PFSK-1 (cell line): Measurements from ENCODE around the gene ZNF32.

ENCODE experiments used
- POLR2AphosphoS5 ChIP-seq: IDR thresholded peaks from 2 replicates; pipeline ENCODE4 v1.6.1; 2012; ENCODE audit warnings: low read depth, mild to moderate bottlenecking, control low read depth, low read length, moderate library complexity
- SIN3A ChIP-seq: IDR thresholded peaks from 2 replicates; pipeline ENCODE4 v1.6.1; 2012; ENCODE audit warnings: mild to moderate bottlenecking, low read length, moderate library complexity, borderline replicate concordance; ENCODE audit not compliant: insufficient read depth
- TF ChIP-seq, protein P1 (sequence below), 2 experiments: IDR thresholded peaks; 2 replicates each; pipeline versions ENCODE4 v1.6.1 to v1.8.0; 2011 to 2012; ENCODE audit warnings: low read depth in 2 of 2, low read length in 2 of 2, control low read depth in 1 of 2, inconsistent platforms in 1 of 2, mild to moderate bottlenecking in 1 of 2, moderate library complexity in 1 of 2; ENCODE audit not compliant: insufficient read depth in 1 of 2

DNA sequence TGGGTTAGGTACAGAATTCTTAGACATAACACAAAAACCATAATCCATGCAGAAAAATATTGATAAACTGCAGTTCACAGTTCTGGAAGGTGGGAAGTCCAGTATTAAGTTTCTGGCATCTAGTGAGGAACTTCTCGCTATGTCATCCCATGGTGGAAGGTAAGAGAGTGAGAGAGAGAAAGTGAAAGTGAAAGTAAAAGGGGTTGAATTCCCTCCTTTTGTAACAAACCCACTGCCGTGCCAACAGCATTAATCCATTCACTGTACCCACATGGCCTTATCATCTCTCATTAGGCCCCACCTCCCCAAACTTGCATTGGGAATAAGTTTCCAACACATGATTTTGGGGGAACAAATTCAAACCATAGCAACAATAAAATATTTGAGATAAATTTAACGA is 25.3 kb downstream of the ZNF32 start:
- TF ChIP-seq POLR2AphosphoS5 (no peak), SIN3A (no peak)
- TF ChIP-seq, protein P1, sequence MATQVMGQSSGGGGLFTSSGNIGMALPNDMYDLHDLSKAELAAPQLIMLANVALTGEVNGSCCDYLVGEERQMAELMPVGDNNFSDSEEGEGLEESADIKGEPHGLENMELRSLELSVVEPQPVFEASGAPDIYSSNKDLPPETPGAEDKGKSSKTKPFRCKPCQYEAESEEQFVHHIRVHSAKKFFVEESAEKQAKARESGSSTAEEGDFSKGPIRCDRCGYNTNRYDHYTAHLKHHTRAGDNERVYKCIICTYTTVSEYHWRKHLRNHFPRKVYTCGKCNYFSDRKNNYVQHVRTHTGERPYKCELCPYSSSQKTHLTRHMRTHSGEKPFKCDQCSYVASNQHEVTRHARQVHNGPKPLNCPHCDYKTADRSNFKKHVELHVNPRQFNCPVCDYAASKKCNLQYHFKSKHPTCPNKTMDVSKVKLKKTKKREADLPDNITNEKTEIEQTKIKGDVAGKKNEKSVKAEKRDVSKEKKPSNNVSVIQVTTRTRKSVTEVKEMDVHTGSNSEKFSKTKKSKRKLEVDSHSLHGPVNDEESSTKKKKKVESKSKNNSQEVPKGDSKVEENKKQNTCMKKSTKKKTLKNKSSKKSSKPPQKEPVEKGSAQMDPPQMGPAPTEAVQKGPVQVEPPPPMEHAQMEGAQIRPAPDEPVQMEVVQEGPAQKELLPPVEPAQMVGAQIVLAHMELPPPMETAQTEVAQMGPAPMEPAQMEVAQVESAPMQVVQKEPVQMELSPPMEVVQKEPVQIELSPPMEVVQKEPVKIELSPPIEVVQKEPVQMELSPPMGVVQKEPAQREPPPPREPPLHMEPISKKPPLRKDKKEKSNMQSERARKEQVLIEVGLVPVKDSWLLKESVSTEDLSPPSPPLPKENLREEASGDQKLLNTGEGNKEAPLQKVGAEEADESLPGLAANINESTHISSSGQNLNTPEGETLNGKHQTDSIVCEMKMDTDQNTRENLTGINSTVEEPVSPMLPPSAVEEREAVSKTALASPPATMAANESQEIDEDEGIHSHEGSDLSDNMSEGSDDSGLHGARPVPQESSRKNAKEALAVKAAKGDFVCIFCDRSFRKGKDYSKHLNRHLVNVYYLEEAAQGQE (IDR thresholded peaks at IDR 0.05; ENCODE audit: insufficient read depth in 1 of 2, low read depth in 2 of 2, low read length in 2 of 2) = no peak
